Astrocyte of the spinal cord (primary cell): ENCODE results near the gene CFAP46.

Experiments
- DNase-seq: peaks from one replicate; pipeline ENCODE4 v3.0.0; 2011; ENCODE audit warnings: low read depth, low spot score
- H3K4me3 ChIP-seq: 2 replicates; pipeline ENCODE4 v1.5.1; 2011; ENCODE audit warnings: low read depth, mild to moderate bottlenecking, low read length, moderate library complexity
- in situ Hi-C: cut with HindIII; loops from 2 replicates; pipeline ENCODE4 v1.10.0; 2017; ENCODE audit warnings: low sequenced_read_pairs
- TF ChIP-seq, protein P1 (sequence below): IDR thresholded peaks from 2 replicates; pipeline ENCODE4 v1.5.1; 2012; ENCODE audit warnings: low read depth, mild to moderate bottlenecking, low read length, inconsistent platforms

CFAP46 gene

DNA sequence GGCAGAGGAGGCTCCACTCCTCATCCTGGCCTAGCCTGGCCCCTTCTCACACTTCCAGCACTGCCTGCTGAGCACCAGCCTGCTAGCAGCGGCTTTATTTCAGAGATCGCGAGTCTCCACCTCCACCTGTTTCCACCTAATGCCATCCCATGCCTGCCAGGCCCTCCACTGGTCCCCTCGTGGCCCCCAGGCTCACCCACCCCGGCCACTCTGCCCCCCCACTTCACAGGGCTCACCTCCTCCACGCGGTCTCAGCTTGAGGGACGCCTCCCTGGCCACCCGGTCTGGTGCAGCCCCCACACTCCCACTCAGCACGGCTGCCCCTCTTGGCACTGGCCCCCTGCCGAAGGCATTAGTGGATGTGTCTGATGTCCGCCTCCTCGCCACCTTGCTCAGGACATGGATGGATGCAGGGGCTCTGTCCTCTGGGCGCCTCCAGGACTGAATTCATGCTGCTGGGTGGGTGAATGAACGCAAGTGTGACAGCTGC lies 152.7 kb downstream of the CFAP46 start:
- in situ Hi-C loops = no loop called here
- DNase-seq = no peak
- H3K4me3 ChIP-seq = no peak overlapping the region
- TF ChIP-seq, protein P1, sequence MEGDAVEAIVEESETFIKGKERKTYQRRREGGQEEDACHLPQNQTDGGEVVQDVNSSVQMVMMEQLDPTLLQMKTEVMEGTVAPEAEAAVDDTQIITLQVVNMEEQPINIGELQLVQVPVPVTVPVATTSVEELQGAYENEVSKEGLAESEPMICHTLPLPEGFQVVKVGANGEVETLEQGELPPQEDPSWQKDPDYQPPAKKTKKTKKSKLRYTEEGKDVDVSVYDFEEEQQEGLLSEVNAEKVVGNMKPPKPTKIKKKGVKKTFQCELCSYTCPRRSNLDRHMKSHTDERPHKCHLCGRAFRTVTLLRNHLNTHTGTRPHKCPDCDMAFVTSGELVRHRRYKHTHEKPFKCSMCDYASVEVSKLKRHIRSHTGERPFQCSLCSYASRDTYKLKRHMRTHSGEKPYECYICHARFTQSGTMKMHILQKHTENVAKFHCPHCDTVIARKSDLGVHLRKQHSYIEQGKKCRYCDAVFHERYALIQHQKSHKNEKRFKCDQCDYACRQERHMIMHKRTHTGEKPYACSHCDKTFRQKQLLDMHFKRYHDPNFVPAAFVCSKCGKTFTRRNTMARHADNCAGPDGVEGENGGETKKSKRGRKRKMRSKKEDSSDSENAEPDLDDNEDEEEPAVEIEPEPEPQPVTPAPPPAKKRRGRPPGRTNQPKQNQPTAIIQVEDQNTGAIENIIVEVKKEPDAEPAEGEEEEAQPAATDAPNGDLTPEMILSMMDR = no peak

DNA sequence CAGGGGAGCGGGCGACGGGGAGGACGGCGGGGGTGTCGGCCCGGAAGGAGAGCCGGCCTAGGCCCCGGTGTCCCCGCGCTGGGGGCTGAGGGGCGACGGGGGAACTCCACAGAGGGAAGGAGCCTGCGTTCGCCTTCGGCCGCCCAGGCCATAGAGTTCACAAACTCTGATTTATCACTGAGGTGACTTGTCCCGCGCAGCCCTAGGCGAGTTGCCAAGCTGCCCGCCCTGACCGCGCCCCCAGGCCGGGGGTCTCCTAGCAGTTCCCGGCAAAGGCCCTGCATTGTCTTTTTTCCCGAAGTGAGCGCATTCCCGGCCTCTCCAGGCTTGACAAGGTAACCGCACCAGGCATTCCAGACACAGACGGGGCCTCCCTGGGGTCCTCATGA lies 153.5 kb downstream of the CFAP46 start:
- DNase-seq = no peak

DNA sequence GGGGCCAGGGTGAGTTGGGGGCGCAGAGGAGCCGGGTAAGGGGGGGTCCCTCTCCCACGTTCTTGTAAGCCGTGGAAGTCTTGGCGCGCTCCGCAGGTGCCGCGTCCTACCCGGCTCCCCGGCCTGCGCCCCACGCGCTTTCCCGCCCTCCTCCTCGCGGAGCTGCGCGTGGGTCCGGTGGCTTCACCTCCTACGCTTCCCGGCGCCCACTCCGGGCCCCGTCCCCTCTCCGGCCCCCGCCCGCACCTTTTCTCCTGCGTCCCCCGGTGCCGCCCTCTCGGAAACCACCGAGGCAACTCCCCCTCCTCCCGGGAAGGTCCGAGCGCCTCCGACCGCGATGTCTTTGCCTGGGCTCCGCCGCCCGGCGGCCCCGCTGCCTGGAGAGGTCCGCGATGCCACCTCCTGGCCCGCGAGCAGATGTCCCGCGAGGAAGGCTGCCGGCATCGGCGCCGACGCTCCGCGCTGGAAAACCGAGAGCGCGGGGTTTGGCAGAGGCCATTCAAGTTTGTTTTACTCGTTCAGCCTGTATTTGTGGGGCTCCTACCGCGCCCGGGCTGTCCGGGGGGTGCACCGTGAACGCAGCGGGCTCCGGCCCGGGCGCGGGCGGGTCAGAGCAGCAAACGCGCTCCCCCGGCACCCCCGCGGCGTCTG lies 154.1 kb downstream of the CFAP46 start:
- in situ Hi-C loops = no loop called here
- TF ChIP-seq, protein P1 = peak; percentile 40
- H3K4me3 ChIP-seq = no peak overlapping the region
- peak; percentile 9 for DNase-seq

More for the DNA sequence above, 153.5 kb downstream of the CFAP46 start:
- TF ChIP-seq, protein P1 = no peak
- H3K4me3 ChIP-seq = no peak overlapping the region
- in situ Hi-C loops = no loop called here

DNA sequence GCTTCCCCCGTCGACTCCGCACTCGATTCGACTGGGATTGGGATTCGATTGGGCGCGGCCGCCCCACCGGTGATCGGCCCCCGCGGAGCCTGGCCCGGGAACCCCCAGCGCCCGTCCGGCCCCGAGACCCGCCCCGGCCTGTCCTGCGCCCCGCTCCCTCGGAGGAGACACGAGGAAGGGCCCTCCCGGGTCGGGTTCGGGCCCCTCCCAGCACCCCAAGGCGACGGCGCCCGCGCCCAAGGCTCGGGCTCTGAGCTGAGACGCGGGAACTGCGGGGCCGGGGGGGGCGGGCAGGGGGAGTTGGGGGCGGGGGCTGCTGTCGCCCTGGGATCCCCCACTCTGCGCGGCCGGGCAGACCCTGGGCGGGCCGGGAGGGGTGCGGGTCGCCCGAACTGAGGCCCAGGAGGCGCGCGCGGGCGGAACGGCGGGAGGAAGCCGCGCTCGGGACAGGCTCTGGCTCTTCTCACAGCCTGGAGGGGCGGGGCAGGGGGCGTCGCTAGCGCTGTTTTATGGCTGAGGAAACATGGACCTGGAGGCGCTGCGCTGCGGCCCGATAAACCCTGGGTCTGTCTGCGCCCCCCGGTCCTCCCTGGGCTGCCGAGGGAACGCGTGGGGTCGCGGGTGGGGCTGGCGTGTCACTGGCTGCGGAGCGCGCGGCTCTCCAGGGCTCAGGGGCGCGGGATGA lies 154.7 kb downstream of the CFAP46 start:
- in situ Hi-C loops = no loop called here
- TF ChIP-seq, protein P1 = no peak
- H3K4me3 ChIP-seq = no peak overlapping the region
- DNase-seq = no peak

DNA sequence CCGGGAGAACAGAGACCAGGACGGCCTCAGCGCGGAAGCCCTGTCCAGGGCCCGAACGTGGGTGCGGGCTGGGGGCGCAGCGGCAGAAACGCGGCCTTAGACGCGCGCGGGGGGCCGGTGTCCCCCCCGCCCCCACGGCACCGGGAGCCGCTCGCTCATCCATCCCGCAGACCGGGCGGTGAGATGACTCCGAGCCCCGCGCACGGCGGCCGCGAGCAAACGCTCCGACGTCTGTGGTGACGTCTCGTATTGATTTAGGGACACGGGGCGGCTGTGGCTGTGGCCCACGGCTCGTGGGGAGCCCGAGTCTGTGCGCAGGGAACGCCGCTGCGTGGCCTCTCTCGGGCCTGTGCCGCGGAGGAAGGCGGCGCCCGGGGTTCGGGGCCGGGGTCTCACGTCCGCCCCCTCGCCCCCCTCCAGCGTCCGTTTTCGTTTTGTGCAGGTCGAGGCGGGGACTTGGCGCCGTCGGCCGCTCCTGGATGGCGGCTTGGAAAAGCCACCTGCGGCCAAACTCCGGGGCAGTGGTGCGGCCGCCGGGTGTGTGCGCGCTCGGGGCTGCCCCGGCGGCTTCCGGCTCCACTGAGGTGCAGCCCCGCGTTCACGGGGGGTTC lies 155.4 kb downstream of the CFAP46 start:
- TF ChIP-seq, protein P1 = no peak
- no peak overlapping the region for H3K4me3 ChIP-seq
- no peak for DNase-seq
- in situ Hi-C loops = no loop called here

DNA sequence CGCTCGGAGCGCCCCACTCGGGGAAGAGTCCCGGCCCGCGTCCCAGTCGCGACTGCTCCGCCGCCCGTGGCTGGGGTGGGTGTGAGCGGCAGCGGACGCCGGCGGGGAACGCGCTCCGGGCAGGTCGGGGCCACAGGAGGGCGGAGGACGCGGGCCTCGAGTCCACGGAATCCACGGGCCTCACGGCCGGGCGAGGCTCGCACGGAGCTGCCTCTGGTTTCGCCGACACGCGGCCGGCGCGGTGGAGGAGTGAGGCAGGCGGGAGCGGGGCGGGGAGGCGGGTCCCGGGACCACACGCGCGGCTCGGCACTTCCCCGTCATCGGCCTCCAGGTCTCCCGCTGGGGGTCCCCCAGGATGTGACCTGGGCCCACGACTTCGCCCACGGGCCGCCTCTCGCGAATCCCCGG lies 155.9 kb downstream of the CFAP46 start:
- TF ChIP-seq, protein P1 = no peak
- in situ Hi-C loops = no loop called here
- DNase-seq = no peak
- no peak overlapping the region for H3K4me3 ChIP-seq
